Endodermal cell (in vitro differentiated cells): ENCODE measurements around the gene PDXP. TPM values are rescaled to one million over a fixed set of nuclear protein-coding genes. Genes with fewer than 3 reads are reported as not detected.

Source experiments
- DNase-seq: peaks from one replicate; pipeline ENCODE4 v3.0.0-alpha.2; 2017
- H3K27ac ChIP-seq: 2 replicates; pipeline ENCODE4 v1.5.1; 2013; ENCODE audit warnings: mild to moderate bottlenecking, low read depth, low read length, moderate library complexity
- H3K27me3 ChIP-seq: 2 replicates; pipeline ENCODE4 v1.6.1; 2013; ENCODE audit warnings: mild to moderate bottlenecking, low read length, moderate library complexity; ENCODE audit not compliant: insufficient read depth, control insufficient read depth, poor library complexity, severe bottlenecking
- H3K36me3 ChIP-seq: 2 replicates; pipeline ENCODE4 v1.7.0; 2013; ENCODE audit warnings: mild to moderate bottlenecking, low read length, moderate library complexity; ENCODE audit not compliant: control insufficient read depth, insufficient read depth
- H3K4me1 ChIP-seq: one replicate; pipeline ENCODE4 v1.7.0; 2013; ENCODE audit warnings: low read length; ENCODE audit not compliant: control insufficient read depth, insufficient read depth
- H3K4me3 ChIP-seq: 2 replicates; pipeline ENCODE4 v1.5.1; 2013; ENCODE audit warnings: mild to moderate bottlenecking, low read length, moderate library complexity
- H3K9ac ChIP-seq: 2 replicates; pipeline ENCODE4 v1.6.1; 2013; ENCODE audit warnings: mild to moderate bottlenecking, low read length, moderate library complexity; ENCODE audit not compliant: poor library complexity, severe bottlenecking; ENCODE audit errors: extremely low read depth
- H3K9me3 ChIP-seq: 2 replicates; pipeline ENCODE4 v1.6.1; 2013; ENCODE audit warnings: mild to moderate bottlenecking, low read length, moderate library complexity; ENCODE audit not compliant: control insufficient read depth
- H3K27ac Mint-ChIP-seq: 2 replicates; pipeline ENCODE4 v1.8.0; 2020; ENCODE audit warnings: mixed read lengths
- H3K27me3 Mint-ChIP-seq: 2 replicates; pipeline ENCODE4 v1.8.0; 2021; ENCODE audit warnings: mild to moderate bottlenecking, mixed read lengths; ENCODE audit not compliant: insufficient read depth
- H3K36me3 Mint-ChIP-seq: 2 replicates; pipeline ENCODE4 v1.8.0; 2020; ENCODE audit warnings: low read depth, mixed read lengths
- H3K4me1 Mint-ChIP-seq: 2 replicates; pipeline ENCODE4 v1.8.0; 2020; ENCODE audit warnings: mixed read lengths
- H3K4me3 Mint-ChIP-seq: 2 replicates; pipeline ENCODE4 v1.8.0; 2020; ENCODE audit warnings: mild to moderate bottlenecking, moderate library complexity, mixed read lengths
- H3K9me3 Mint-ChIP-seq: 2 replicates; pipeline ENCODE4 v1.8.0; 2020; ENCODE audit warnings: mild to moderate bottlenecking, mixed read lengths
- WGBS, 2 experiments: methylation state at CpG; one replicate each; pipeline versions ENCODE4 v1.1.5 to v1.1.7; 2013; ENCODE audit warnings: missing lambda C conversion rate in 2 of 2, mixed read lengths in 1 of 2; ENCODE audit not compliant: insufficient coverage in 1 of 2, insufficient read length in 1 of 2; 5-methylcytosine and 5-hydroxymethylcytosine counted together
- total RNA-seq, 2 donors: library from RNA; stranded (reverse); fragmentation: NEBNext Ultra II Directional in 1 of 2; extraction: Animal tissue kit (Norgen Biotek cat#: 25700) in 1 of 2; gene quantifications; 2 replicates in 1 of 2; 3 replicates in 1 of 2; pipeline ENCODE4 v1.2.1, GENCODE V29; 2021
- TF ChIP-seq, protein P1 (sequence below): fragments of 200-600 bp; sonication (generic); conservative IDR thresholded peaks from 2 replicates; pipeline ENCODE4 v1.5.0; 2021; ENCODE audit warnings: antibody characterized with exemption, mild to moderate bottlenecking

The PDXP gene
- total RNA-seq, 2 donors from 2014 or later, result 23.5 to 29.3 TPM

DNA sequence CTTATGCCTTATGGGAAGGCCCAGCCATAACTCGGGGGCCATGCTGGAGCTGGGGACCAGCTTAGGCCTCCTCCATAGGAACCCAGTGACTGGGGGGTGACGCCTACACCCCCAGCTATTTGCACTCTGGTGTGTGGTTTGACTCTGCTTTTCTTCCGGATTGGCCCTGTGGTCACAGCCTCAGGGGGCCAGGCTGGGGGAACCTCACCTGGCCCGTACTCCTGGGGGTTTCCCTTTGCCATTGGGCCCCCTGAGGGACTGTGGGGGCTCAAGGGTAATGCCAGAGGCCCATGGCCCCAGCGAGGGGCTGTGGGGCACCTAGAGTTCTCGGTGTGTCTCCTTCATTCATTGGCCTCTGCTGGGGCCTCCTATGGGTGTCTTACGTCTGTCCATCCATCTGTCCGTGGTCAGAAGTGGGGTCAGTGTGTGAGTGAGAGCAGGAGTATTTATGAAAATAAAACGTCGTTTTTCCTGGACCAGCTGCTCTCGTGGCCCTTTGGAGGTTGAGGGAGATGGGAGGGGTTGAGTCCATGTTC is 25.4 kb upstream of the PDXP start:
- H3K36me3 ChIP-seq, result peaks cover 15% of the 10 kb centered on the region
- H3K27me3 Mint-ChIP-seq, result no peaks in the 10 kb centered on the region
- no peak overlapping the region for H3K9ac ChIP-seq
- peak overlapping the region; percentile 85 for H3K27ac Mint-ChIP-seq
- H3K9me3 Mint-ChIP-seq, result no peaks in the 10 kb centered on the region
- no peak overlapping the region for H3K4me3 ChIP-seq
- WGBS, 2 experiments, result 87 to 90% methylated on average over 9 to 11 of the region's 11 CpGs
- no peaks in the 10 kb centered on the region for H3K36me3 Mint-ChIP-seq
- no peaks in the 10 kb centered on the region for H3K27me3 ChIP-seq
- H3K4me1 Mint-ChIP-seq, result peaks cover 18% of the 10 kb centered on the region
- H3K4me1 ChIP-seq, result peaks cover 7% of the 10 kb centered on the region
- TF ChIP-seq, protein P1, sequence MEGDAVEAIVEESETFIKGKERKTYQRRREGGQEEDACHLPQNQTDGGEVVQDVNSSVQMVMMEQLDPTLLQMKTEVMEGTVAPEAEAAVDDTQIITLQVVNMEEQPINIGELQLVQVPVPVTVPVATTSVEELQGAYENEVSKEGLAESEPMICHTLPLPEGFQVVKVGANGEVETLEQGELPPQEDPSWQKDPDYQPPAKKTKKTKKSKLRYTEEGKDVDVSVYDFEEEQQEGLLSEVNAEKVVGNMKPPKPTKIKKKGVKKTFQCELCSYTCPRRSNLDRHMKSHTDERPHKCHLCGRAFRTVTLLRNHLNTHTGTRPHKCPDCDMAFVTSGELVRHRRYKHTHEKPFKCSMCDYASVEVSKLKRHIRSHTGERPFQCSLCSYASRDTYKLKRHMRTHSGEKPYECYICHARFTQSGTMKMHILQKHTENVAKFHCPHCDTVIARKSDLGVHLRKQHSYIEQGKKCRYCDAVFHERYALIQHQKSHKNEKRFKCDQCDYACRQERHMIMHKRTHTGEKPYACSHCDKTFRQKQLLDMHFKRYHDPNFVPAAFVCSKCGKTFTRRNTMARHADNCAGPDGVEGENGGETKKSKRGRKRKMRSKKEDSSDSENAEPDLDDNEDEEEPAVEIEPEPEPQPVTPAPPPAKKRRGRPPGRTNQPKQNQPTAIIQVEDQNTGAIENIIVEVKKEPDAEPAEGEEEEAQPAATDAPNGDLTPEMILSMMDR, result no peak
- DNase-seq, result no peak
- no peaks in the 10 kb centered on the region for H3K9me3 ChIP-seq
- H3K27ac ChIP-seq, result peak overlapping the region; percentile 79
- peak overlapping the region; percentile 34 for H3K4me3 Mint-ChIP-seq

DNA sequence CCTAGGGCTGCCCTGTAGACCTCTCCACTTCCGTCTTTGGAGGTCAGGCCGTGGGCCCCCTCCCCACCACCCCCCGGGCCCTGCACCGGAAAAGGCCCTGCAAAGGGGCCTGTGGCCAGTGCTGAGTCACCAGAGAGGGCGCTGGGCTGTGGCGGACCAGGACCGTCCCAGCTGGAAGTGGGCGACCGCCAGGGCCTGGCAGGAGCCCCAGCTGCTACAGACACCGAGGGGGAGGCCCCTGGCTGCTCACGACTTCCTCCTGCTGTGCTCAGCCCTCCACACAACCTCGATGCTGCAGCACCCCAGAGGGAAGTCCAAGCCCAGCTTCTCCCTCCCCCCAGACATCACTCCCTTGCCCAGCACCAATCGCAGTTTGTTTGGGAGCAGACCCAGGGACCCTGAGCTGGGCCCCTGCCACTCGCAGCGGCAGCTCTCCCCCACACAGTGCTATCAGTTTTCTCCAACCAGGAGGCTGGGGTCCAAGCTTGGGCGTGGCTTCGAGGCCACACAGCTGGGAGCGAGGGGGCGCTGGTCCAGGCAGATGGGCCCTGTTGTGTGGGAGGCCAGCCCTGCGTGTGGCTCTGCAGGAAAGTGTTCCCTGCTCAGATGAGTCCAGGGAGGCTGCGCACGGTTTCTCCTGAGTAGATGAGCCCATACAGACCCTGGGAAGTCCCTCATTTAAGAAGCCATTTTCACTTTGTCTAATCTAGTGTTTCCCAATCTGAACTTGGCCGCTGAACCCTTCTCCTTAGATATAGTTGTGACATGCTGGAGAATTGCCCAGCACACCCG is 24.7 kb upstream of the PDXP start:
- H3K27ac Mint-ChIP-seq, result peak overlapping the region; percentile 88
- Histone ChIP-seq H3K36me3 (peaks cover 10% of the 10 kb centered on the region), H3K4me1 (peaks cover 7% of the 10 kb centered on the region), H3K9ac (no peak overlapping the region), H3K27me3 (no peaks in the 10 kb centered on the region), H3K27ac (peak overlapping the region; percentile 79), H3K4me3 (no peak overlapping the region), H3K9me3 (no peaks in the 10 kb centered on the region)
- no peaks in the 10 kb centered on the region for H3K36me3 Mint-ChIP-seq
- H3K4me1 Mint-ChIP-seq, result peaks cover 25% of the 10 kb centered on the region
- TF ChIP-seq, protein P1, result peak; percentile 30
- peak overlapping the region; percentile 34 for H3K4me3 Mint-ChIP-seq
- H3K9me3 Mint-ChIP-seq, result no peaks in the 10 kb centered on the region
- 35 to 47% methylated on average over 9 to 24 of the region's 24 CpGs for WGBS, 2 experiments
- peak; percentile 89 for DNase-seq
- H3K27me3 Mint-ChIP-seq, result no peaks in the 10 kb centered on the region

DNA sequence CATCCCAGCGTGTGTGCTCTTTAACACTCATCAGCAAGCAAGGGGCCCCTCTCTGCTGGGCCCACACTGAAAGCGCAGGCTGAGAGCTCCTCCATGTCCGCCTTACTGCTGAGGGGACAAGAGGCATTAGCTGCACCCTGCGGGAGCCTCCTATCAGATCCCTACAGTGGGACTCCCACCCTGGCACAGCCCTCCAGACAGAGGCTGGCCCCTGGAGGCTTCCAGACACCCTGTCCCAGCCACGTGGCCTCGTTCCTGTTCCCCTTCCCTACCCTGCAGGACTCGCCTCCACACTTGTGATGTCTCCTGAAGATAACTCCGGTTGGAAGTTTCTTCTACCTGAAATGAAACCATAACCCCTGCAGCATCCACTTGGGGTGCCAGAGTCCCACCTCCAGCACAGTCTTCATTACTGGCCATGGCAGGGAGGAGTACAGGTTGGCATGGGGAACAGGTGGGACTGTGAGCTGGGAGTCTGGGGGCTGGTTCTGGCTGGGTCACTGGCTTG is 24.1 kb upstream of the PDXP start:
- Mint-ChIP-seq H3K9me3 (no peaks in the 10 kb centered on the region), H3K4me1 (peaks cover 25% of the 10 kb centered on the region), H3K4me3 (no peak overlapping the region)

More for the DNA sequence above, 24.1 kb upstream of the PDXP start:
- WGBS, 2 experiments, result 84 to 86% methylated on average over 3 to 8 of the region's 8 CpGs
- Histone ChIP-seq H3K4me1 (peaks cover 7% of the 10 kb centered on the region), H3K9me3 (no peaks in the 10 kb centered on the region), H3K27me3 (no peaks in the 10 kb centered on the region), H3K9ac (no peak overlapping the region), H3K36me3 (peaks cover 10% of the 10 kb centered on the region), H3K4me3 (no peak overlapping the region), H3K27ac (peak overlapping the region; percentile 79)
- TF ChIP-seq, protein P1, result no peak
- Mint-ChIP-seq H3K27me3 (no peaks in the 10 kb centered on the region), H3K27ac (peak overlapping the region; percentile 88), H3K36me3 (no peaks in the 10 kb centered on the region)
- DNase-seq, result no peak
